Neural cell (in vitro differentiated cells): Measurements from ENCODE around the gene FSCN2. TPM values are rescaled to one million over a fixed set of nuclear protein-coding genes. Genes with fewer than 3 reads are reported as not detected.

Experiments used
- H2AFZ ChIP-seq: fragments of 200-600, 300-800 bp; sonication (generic), shearing (Covaris generic); 2 replicates; pipeline ENCODE4 v1.6.0; 2014; ENCODE audit warnings: low read depth, mild to moderate bottlenecking, antibody characterized with exemption, low read length, moderate library complexity
- H3F3A ChIP-seq: fragments of 200-600 bp; shearing (Covaris generic); 2 replicates; pipeline ENCODE4 v1.6.1; 2016; ENCODE audit warnings: mild to moderate bottlenecking, moderate library complexity, mixed read lengths, antibody characterized with exemption, low read length; ENCODE audit not compliant: insufficient read depth, poor library complexity, severe bottlenecking
- H3K27ac ChIP-seq: fragments of 200-600, 300-800 bp; sonication (generic), shearing (Covaris generic); 2 replicates; pipeline ENCODE4 v1.5.1; 2014; ENCODE audit warnings: mild to moderate bottlenecking, low read length, moderate library complexity
- H3K27me3 ChIP-seq: fragments of 300-800, 200-600 bp; sonication (generic), shearing (Covaris generic); 2 replicates; pipeline ENCODE4 v1.6.0; 2014; ENCODE audit warnings: mild to moderate bottlenecking, low read depth, low read length, moderate library complexity; ENCODE audit not compliant: insufficient read depth
- H3K36me3 ChIP-seq: fragments of 300-800, 200-600 bp; sonication (generic), shearing (Covaris generic); 2 replicates; pipeline ENCODE4 v1.5.1; 2014; ENCODE audit warnings: mild to moderate bottlenecking, antibody characterized with exemption, low read length, moderate library complexity; ENCODE audit not compliant: insufficient read depth
- H3K4me2 ChIP-seq: fragments of 300-800, 200-600 bp; sonication (generic), shearing (Covaris generic); 2 replicates; pipeline ENCODE4 v1.6.0; 2014; ENCODE audit warnings: mild to moderate bottlenecking, low read length
- H3K4me3 ChIP-seq: fragments of 300-800, 200-600 bp; sonication (generic), shearing (Covaris generic); 2 replicates; pipeline ENCODE4 v1.5.1; 2014; ENCODE audit warnings: mild to moderate bottlenecking, low read length, moderate library complexity
- H3K79me2 ChIP-seq: fragments of 200-600 bp; shearing (Covaris generic); replicated peaks from 2 replicates; pipeline ENCODE4 v1.6.0; 2014; ENCODE audit warnings: mild to moderate bottlenecking, low read length, moderate library complexity; ENCODE audit not compliant: insufficient read depth
- H3K9ac ChIP-seq: fragments of 300-800, 200-600 bp; sonication (generic), shearing (Covaris generic); 2 replicates; pipeline ENCODE4 v1.6.1; 2016; ENCODE audit warnings: mild to moderate bottlenecking, low read length, mixed read lengths
- H3K9me2 ChIP-seq: fragments of 200-600 bp; shearing (Covaris generic); 2 replicates; pipeline ENCODE4 v1.6.1; 2016; ENCODE audit warnings: mild to moderate bottlenecking, low read length, mixed read lengths; ENCODE audit not compliant: insufficient read depth
- H3K9me3 ChIP-seq: fragments of 200-600, 300-800 bp; sonication (generic), shearing (Covaris generic); 2 replicates; pipeline ENCODE4 v1.6.1; 2016; ENCODE audit warnings: mild to moderate bottlenecking, mixed run types, low read length, moderate library complexity, mixed read lengths
- H4K20me1 ChIP-seq: fragments of 200-600 bp; shearing (Covaris generic); 2 replicates; pipeline ENCODE4 v1.6.1; 2016; ENCODE audit warnings: mild to moderate bottlenecking, mixed run types; ENCODE audit not compliant: insufficient read depth
- EP300 ChIP-seq: fragments of 450-650 bp; conservative IDR thresholded peaks from 2 replicates; pipeline ENCODE4 v1.6.1; 2014; ENCODE audit warnings: antibody characterized with exemption, mild to moderate bottlenecking, moderate library complexity; ENCODE audit not compliant: poor library complexity, severe bottlenecking
- EZH2 ChIP-seq: fragments of 200-600, 300-800 bp; shearing (Covaris generic), sonication (generic); IDR thresholded peaks from 2 replicates; pipeline ENCODE4 v1.6.1; 2014; ENCODE audit warnings: antibody characterized with exemption, low read length, borderline replicate concordance, mild to moderate bottlenecking; ENCODE audit not compliant: insufficient read depth, poor library complexity, severe bottlenecking
- MXI1 ChIP-seq: fragments of 450-650 bp; conservative IDR thresholded peaks from 2 replicates; pipeline ENCODE4 v1.6.1; 2014; ENCODE audit warnings: antibody characterized with exemption, mild to moderate bottlenecking; ENCODE audit not compliant: poor library complexity, severe bottlenecking
- POLR2AphosphoS5 ChIP-seq: IDR thresholded peaks from 2 replicates; pipeline ENCODE4 v1.6.1; 2012
- RAD21 ChIP-seq: fragments of 450-650 bp; conservative IDR thresholded peaks from 2 replicates; pipeline ENCODE4 v1.6.1; 2014; ENCODE audit warnings: antibody characterized with exemption, mild to moderate bottlenecking, moderate library complexity
- SMC3 ChIP-seq: fragments of 450-650 bp; conservative IDR thresholded peaks from 2 replicates; pipeline ENCODE4 v1.6.1; 2014; ENCODE audit warnings: antibody characterized with exemption, mild to moderate bottlenecking, moderate library complexity; ENCODE audit not compliant: poor library complexity
- TAF1 ChIP-seq: IDR thresholded peaks from 2 replicates; pipeline ENCODE4 v1.6.1; 2012; ENCODE audit warnings: low read depth
- polyA plus RNA-seq: library from polyadenylated mRNA; depleted of rRNA; stranded (reverse); fragments of >200 nt; gene quantifications from 2 replicates; pipeline ENCODE4 v1.2.3, GENCODE V29; 2014
- TF ChIP-seq, protein P1 (sequence below): fragments of 450-650 bp; IDR thresholded peaks from 2 replicates; pipeline ENCODE4 v1.5.1; 2014; ENCODE audit warnings: antibody characterized with exemption, mild to moderate bottlenecking, moderate library complexity; ENCODE audit not compliant: poor library complexity, severe bottlenecking
- TF ChIP-seq, protein P2 (sequence below): IDR thresholded peaks from 2 replicates; pipeline ENCODE4 v1.6.1; 2012; ENCODE audit warnings: borderline replicate concordance

FSCN2 gene
- polyA plus RNA-seq, 1 donor from 2014 or later: 4.8 TPM

DNA sequence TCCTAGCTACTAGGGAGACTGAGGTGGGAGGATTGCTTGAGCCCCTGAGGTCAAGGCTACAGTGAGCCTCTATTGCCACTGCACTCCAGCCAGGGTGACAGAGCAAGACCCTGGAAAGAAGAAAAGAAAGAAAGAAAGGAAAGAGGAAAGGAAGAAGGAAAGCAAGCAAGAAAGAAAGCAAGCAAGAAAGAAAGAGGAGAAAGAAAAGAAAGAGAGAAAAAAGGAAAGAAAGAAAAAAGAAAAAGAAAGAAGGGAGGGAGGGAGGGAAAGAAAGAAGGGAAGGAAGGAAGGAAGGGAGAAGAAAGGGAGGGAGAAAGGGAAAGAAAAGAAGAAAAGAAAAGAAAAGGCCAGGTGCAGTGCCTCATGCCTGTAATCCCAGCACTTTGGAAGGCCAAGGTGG, 24.6 kb upstream of the FSCN2 start:
- H3K79me2 ChIP-seq: peaks cover 16% of the 10 kb centered on the region
- H3K4me2 ChIP-seq: no peak overlapping the region
- TF ChIP-seq, protein P1, sequence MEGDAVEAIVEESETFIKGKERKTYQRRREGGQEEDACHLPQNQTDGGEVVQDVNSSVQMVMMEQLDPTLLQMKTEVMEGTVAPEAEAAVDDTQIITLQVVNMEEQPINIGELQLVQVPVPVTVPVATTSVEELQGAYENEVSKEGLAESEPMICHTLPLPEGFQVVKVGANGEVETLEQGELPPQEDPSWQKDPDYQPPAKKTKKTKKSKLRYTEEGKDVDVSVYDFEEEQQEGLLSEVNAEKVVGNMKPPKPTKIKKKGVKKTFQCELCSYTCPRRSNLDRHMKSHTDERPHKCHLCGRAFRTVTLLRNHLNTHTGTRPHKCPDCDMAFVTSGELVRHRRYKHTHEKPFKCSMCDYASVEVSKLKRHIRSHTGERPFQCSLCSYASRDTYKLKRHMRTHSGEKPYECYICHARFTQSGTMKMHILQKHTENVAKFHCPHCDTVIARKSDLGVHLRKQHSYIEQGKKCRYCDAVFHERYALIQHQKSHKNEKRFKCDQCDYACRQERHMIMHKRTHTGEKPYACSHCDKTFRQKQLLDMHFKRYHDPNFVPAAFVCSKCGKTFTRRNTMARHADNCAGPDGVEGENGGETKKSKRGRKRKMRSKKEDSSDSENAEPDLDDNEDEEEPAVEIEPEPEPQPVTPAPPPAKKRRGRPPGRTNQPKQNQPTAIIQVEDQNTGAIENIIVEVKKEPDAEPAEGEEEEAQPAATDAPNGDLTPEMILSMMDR: no peak
- TF ChIP-seq TAF1 (no peak), SMC3 (no peak), RAD21 (no peak), EZH2 (no peak), POLR2AphosphoS5 (no peak)
- H3F3A ChIP-seq: no peaks in the 10 kb centered on the region
- no peak overlapping the region for H3K4me3 ChIP-seq
- no peaks in the 10 kb centered on the region for H3K27me3 ChIP-seq
- no peak overlapping the region for H2AFZ ChIP-seq
- no peak overlapping the region for H3K9ac ChIP-seq
- peaks cover 1% of the 10 kb centered on the region for H3K36me3 ChIP-seq
- no peaks in the 10 kb centered on the region for H3K9me3 ChIP-seq
- H4K20me1 ChIP-seq: peaks cover 11% of the 10 kb centered on the region
- H3K27ac ChIP-seq: no peak overlapping the region
- H3K9me2 ChIP-seq: no peaks in the 10 kb centered on the region

DNA sequence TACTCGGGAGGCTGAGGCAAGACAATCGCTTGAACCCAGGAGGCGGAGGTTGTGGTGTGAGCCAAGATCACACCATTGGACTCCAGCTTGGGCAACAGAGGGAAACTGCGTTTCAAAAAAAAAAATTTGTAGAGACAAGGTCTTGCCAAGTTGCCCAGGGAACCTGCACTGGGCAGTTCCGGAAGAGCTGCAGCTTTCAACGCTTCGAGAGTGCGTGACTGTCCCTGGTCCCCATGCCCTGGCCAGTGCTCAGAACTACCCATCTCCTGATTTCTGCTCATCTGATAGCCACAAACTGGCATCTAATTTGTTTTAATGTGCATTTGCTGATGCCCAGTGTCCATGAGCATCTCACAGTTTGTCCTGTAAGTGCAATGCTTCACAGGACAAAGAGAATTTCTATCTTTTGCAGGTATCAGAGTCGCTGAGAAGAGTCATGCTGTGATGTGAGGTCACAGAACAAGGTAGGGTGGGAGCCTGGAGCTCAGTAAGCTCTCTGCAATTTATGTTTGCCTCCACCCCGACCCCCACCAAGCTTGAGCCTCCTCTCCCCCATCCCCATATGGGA, 19.5 kb upstream of the FSCN2 start:
- Histone ChIP-seq H3K4me3 (peak overlapping the region; percentile 99), H3K9me2 (no peaks in the 10 kb centered on the region), H3K27me3 (no peaks in the 10 kb centered on the region), H3K4me2 (peak overlapping the region; percentile 97), H4K20me1 (peaks cover 49% of the 10 kb centered on the region), H2AFZ (no peak overlapping the region), H3F3A (peaks cover 8% of the 10 kb centered on the region), H3K9ac (peak overlapping the region; percentile 99), H3K36me3 (peaks cover 31% of the 10 kb centered on the region), H3K9me3 (no peaks in the 10 kb centered on the region), H3K79me2 (peaks cover 55% of the 10 kb centered on the region), H3K27ac (peak overlapping the region; percentile 96)
- TF ChIP-seq POLR2AphosphoS5: peak; percentile 48
- TF ChIP-seq EZH2: no peak

DNA sequence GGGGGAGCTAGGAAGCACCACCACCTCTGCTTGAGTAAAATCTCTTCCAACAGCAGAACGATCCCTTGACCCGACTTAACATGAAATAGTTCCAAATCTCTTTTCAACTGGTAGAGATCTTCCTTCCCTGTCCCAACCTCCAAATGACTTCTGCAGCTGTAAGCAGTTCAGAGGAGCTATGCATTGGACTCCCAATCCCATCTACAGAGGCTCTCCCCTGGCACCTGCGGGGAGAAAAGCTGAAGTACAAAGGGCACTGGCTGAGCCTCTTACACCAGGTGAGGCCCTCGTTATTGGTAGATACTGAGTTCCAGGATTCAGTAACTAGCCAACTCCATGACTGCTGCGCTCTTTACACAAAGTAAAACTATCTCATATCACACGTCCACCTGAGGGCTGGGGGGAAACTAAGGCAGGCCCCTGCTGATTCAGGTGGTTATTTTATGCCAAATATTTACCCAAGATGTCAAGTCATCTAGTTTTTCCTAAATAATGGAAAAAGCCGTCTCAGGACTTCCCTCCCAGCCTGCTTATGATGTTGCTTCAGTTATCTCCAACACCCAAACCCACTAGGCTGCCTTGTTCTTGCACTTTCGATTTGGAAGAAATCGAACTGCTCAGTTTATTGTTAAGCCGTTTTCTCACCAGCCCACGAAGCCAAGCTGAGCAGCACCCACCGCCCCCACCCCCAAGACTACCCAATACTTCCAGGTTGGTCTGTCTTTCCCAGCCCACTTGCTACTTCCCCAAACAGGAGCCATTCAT, 18.8 kb upstream of the FSCN2 start:
- Histone ChIP-seq H3K36me3 (peaks cover 31% of the 10 kb centered on the region), H3K4me3 (peak overlapping the region; percentile 99), H3K9me2 (no peaks in the 10 kb centered on the region), H3K9me3 (no peaks in the 10 kb centered on the region), H3K27ac (peak overlapping the region; percentile 96), H2AFZ (no peak overlapping the region), H3K4me2 (peak overlapping the region; percentile 97), H3K79me2 (peaks cover 62% of the 10 kb centered on the region), H3K9ac (peak overlapping the region; percentile 99), H3F3A (peaks cover 8% of the 10 kb centered on the region), H4K20me1 (peaks cover 49% of the 10 kb centered on the region), H3K27me3 (no peaks in the 10 kb centered on the region)
- no peak for TF ChIP-seq TAF1
- TF ChIP-seq, protein P1: no peak
- no peak for TF ChIP-seq EP300
- TF ChIP-seq SMC3: no peak
- TF ChIP-seq, protein P2, sequence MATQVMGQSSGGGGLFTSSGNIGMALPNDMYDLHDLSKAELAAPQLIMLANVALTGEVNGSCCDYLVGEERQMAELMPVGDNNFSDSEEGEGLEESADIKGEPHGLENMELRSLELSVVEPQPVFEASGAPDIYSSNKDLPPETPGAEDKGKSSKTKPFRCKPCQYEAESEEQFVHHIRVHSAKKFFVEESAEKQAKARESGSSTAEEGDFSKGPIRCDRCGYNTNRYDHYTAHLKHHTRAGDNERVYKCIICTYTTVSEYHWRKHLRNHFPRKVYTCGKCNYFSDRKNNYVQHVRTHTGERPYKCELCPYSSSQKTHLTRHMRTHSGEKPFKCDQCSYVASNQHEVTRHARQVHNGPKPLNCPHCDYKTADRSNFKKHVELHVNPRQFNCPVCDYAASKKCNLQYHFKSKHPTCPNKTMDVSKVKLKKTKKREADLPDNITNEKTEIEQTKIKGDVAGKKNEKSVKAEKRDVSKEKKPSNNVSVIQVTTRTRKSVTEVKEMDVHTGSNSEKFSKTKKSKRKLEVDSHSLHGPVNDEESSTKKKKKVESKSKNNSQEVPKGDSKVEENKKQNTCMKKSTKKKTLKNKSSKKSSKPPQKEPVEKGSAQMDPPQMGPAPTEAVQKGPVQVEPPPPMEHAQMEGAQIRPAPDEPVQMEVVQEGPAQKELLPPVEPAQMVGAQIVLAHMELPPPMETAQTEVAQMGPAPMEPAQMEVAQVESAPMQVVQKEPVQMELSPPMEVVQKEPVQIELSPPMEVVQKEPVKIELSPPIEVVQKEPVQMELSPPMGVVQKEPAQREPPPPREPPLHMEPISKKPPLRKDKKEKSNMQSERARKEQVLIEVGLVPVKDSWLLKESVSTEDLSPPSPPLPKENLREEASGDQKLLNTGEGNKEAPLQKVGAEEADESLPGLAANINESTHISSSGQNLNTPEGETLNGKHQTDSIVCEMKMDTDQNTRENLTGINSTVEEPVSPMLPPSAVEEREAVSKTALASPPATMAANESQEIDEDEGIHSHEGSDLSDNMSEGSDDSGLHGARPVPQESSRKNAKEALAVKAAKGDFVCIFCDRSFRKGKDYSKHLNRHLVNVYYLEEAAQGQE: no peak
- no peak for TF ChIP-seq RAD21
- no peak for TF ChIP-seq POLR2AphosphoS5
- no peak for TF ChIP-seq MXI1
- no peak for TF ChIP-seq EZH2
